ENCODE results near the gene PF4V1.

Gene PF4V1, protein sequence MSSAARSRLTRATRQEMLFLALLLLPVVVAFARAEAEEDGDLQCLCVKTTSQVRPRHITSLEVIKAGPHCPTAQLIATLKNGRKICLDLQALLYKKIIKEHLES
- 0 reads per million in 9 experiments for total RNA-seq

DNA sequence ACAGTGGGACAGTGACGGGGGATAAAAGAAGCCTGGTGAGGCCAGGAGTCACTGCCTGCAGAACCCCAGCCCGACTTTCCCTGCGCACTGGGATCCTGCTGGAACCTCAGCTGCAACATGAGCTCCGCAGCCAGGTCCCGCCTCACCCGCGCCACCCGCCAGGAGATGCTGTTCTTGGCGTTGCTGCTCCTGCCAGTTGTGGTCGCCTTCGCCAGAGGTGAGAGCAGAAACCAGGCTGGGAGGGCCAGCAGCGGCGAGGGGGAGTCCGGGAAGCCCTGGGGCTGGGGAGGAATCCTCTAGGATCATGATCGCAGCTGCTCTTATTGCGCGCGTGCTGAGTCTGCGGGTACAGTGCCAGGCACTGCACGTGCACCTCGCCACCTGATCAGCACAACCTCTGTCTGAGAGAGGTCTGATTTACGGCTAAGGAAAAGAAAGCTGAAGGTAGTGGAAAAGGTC is at the start of gene PF4V1:
PF4V1 (plus strand) TSS at position 51 of the 459 bp plus-strand sequence; CDS start at position 118, 67 bp downstream.
- Mint-ChIP-seq H3K9me3 (no peaks in the 10 kb centered on the region), H3K36me3 (ENCODE audit: insufficient read depth) (peaks cover 3% of the 10 kb centered on the region), H3K27ac (no peak within 1 kb of the TSS), H3K4me1 (ENCODE audit: low read depth in 2 of 2) (no peaks in the 10 kb centered on the region), H3K27me3 (peaks cover 0 to 6% of the 10 kb centered on the region in 2 donors), H3K4me3 (no peak within 1 kb of the TSS)
- DNase-seq (no peak), ATAC-seq (replicated peaks) (no peak)

DNA sequence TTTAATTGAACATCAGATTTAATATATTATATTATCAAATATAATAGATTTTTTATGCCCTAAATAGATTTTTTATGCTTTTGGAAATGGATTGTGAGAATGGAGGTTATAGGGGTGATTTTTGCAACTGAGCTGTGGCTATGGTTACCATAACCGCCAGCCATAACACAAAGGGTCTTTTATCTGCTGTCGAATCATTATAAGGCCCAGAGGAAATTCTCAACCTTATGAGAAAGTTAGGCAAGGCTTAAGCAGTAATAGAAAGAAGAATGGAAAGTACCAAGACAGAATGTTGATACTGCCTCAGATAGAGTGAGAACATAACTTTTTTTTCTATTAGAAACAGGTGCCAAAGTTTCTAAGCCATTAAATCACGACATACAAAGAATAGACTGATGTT is 42.9 kb upstream of the PF4V1 start:
- Mint-ChIP-seq H3K36me3 (ENCODE audit: insufficient read depth) (no peaks in the 10 kb centered on the region), H3K27me3 (no peaks in the 10 kb centered on the region), H3K27ac (no peak overlapping the region), H3K4me1 (ENCODE audit: low read depth in 2 of 2) (no peaks in the 10 kb centered on the region), H3K4me3 (no peak overlapping the region), H3K9me3 (peaks cover 0 to 4% of the 10 kb centered on the region in 2 donors)
- DNase-seq (no peak), ATAC-seq (replicated peaks) (no peak)

DNA sequence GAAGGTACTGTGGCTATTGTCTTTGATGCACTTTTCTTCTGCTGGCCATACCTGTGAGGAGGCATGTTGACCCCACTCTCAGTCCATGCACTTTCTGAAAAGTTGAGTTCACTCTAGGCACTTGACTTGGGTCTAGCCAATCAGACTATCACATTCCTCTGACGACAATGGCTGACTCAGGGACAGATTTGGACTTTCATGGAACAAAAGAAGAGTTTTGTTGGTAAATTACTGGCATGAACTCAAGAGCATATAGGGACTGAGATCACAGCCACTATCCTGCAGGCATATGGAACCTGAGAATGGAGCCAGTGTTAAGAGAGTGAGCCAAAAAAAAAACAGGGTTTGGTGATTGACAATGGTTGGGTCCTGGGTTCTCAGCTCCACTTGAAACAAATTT is 41.3 kb upstream of the PF4V1 start:
- no peaks in the 10 kb centered on the region for H3K4me1 Mint-ChIP-seq (ENCODE audit: low read depth in 2 of 2)
- DNase-seq (no peak), ATAC-seq (replicated peaks) (no peak)
- H3K27ac Mint-ChIP-seq: no peak overlapping the region
- peaks cover 0 to 5% of the 10 kb centered on the region in 2 donors for H3K9me3 Mint-ChIP-seq
- no peak overlapping the region for H3K4me3 Mint-ChIP-seq
- no peaks in the 10 kb centered on the region for H3K27me3 Mint-ChIP-seq
- H3K36me3 Mint-ChIP-seq (ENCODE audit: insufficient read depth): peaks cover 4% of the 10 kb centered on the region

DNA sequence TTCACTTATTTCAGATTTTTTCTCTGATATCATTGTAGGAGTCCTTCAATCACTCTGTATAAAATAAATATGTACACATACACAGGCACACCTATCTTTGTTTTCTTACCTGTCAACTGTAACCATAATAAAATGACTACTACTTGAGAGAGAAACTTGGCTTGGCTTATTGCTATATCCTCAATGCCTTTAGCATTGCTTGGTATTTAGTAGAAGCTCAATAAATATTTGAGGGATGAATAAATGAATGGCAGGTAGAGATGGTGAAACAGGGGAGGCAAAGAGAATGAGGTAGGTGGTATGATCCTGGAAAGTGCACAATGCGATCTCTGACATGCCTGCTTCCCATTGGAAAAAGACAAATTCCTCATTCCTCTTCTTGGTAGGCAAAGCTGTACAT is 38.4 kb upstream of the PF4V1 start:
- no peak for DNase-seq
- no peaks in the 10 kb centered on the region for H3K27me3 Mint-ChIP-seq
- no peak for ATAC-seq (replicated peaks)
- H3K4me3 Mint-ChIP-seq: no peak overlapping the region
- peaks cover 4% of the 10 kb centered on the region for H3K36me3 Mint-ChIP-seq (ENCODE audit: insufficient read depth)
- peaks cover 3 to 7% of the 10 kb centered on the region in 2 donors for H3K9me3 Mint-ChIP-seq
- H3K27ac Mint-ChIP-seq: no peak overlapping the region
- H3K4me1 Mint-ChIP-seq (ENCODE audit: low read depth in 2 of 2): no peaks in the 10 kb centered on the region

DNA sequence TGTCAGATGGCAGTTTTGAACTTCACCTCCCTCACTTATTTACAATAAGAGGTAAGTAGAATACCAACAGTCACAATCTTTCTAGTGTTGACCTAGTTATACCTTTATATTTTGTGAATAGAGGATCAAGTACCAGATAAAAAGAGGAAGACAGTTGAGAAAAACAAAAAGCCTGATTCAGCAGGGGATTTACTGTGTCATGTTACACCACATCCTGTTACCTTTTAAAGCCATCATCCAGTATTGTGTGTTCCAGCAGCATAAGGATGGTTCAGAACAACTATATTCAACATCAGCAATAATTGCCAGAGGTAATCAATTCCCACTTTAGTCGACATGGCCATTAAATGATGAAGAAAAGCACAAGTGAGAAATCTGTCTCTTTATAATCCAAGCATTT is 38.0 kb upstream of the PF4V1 start:
- H3K27me3 Mint-ChIP-seq: no peaks in the 10 kb centered on the region

DNA sequence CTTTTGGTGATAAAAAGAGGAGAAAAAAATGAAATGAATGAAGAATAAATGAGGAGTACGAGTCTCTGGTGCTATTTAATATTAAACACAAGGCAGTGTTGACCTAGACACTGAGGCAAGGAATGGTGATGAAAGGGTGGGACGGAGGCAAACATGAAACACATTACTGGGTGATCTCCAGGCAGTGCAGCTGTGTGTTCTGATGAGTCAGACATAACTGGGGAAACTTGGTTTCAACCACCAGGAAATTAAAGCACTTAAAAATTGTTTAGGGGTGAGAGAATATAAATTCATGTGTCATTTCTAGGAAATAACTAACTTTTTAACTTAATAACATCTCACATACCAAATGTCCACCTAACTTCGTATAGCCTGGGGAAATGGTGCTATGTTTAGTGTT is 36.3 kb upstream of the PF4V1 start:
- Mint-ChIP-seq H3K9me3 (peaks cover 3 to 7% of the 10 kb centered on the region in 2 donors), H3K27ac (no peak overlapping the region), H3K36me3 (ENCODE audit: insufficient read depth) (peaks cover 4% of the 10 kb centered on the region), H3K4me3 (no peak overlapping the region), H3K4me1 (ENCODE audit: low read depth in 2 of 2) (no peaks in the 10 kb centered on the region), H3K27me3 (no peaks in the 10 kb centered on the region)
- no peak for DNase-seq
- ATAC-seq (replicated peaks): no peak

More for the DNA sequence above, 38.0 kb upstream of the PF4V1 start:
- H3K9me3 Mint-ChIP-seq: peaks cover 3 to 7% of the 10 kb centered on the region in 2 donors
- no peak for DNase-seq
- peaks cover 4% of the 10 kb centered on the region for H3K36me3 Mint-ChIP-seq (ENCODE audit: insufficient read depth)
- no peak for ATAC-seq (replicated peaks)
- no peaks in the 10 kb centered on the region for H3K4me1 Mint-ChIP-seq (ENCODE audit: low read depth in 2 of 2)
- H3K4me3 Mint-ChIP-seq: no peak overlapping the region
- no peak overlapping the region for H3K27ac Mint-ChIP-seq

DNA sequence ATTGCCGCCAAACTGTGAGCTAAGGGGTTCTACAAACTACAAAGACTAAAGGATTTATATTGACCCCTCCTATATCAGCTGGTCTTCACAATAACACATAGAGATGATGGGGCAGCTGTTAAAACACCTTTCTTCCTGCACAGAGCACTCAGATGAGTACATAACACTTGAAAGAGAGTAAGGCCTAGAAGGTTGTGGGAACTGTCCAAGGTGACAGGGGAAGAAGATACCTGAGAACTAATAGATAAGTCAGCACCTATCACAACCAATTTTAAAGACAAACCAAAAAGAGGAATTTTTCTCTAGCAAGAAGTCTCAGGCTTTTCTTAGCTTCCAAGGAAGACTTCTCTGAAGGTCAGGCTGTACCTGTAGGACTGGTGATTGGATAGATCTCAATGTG is 35.8 kb upstream of the PF4V1 start:
- Mint-ChIP-seq H3K36me3 (ENCODE audit: insufficient read depth) (peaks cover 4% of the 10 kb centered on the region), H3K4me3 (no peak overlapping the region), H3K4me1 (ENCODE audit: low read depth in 2 of 2) (no peaks in the 10 kb centered on the region), H3K27ac (no peak overlapping the region), H3K27me3 (no peaks in the 10 kb centered on the region), H3K9me3 (peaks cover 3 to 12% of the 10 kb centered on the region in 2 donors)
- ATAC-seq (replicated peaks) (no peak), DNase-seq (no peak)

DNA sequence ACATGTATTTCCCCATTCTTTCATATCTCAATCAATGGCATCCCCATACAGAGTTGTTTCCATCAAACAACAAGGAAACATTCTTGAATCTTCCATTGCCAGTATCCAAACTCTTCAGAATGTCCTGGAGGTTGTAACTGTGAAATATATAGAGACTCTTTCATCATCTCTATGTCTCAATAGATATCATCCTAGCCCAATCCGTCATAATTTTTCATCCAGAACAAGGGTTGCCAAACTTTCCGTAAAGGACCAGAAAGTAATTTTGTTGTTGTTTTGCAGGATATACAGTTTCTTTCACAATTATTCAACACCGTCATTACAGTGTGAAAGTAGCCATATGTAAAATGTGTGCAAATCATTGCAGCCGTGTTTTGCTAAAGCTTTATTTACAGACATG is 31.8 kb upstream of the PF4V1 start:
- Mint-ChIP-seq H3K27ac (no peak overlapping the region), H3K4me1 (ENCODE audit: low read depth in 2 of 2) (no peaks in the 10 kb centered on the region)
- ATAC-seq (replicated peaks): no peak

DNA sequence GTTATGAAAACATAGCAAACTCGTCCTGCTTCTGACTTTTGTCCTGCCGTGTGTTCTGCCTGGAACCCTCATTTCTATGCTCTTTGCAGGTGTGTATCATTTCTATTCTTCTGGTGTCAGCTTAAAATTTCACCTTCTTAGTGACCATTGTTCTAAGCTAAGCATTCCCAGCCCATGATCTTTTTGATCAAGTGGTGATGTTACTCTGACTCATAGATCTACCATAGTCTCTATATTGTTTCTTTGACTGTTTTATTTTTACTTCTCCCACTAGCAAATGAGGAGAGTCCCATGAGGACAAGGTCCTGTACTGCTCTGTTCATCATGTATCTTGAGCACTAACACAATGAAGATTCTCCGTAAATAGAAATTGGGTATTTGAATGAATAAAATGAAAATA is 30.7 kb upstream of the PF4V1 start:
- peaks cover 2 to 18% of the 10 kb centered on the region in 2 donors for H3K9me3 Mint-ChIP-seq
- H3K4me3 Mint-ChIP-seq: no peak overlapping the region
- ATAC-seq (replicated peaks) (no peak), DNase-seq (no peak)
- H3K4me1 Mint-ChIP-seq (ENCODE audit: low read depth in 2 of 2): no peaks in the 10 kb centered on the region
- H3K36me3 Mint-ChIP-seq (ENCODE audit: insufficient read depth): peaks cover 2% of the 10 kb centered on the region
- H3K27ac Mint-ChIP-seq: no peak overlapping the region
- no peaks in the 10 kb centered on the region for H3K27me3 Mint-ChIP-seq

More for the DNA sequence above, 31.8 kb upstream of the PF4V1 start:
- DNase-seq: no peak
- Mint-ChIP-seq H3K9me3 (peaks cover 2 to 18% of the 10 kb centered on the region in 2 donors), H3K4me3 (no peak overlapping the region), H3K36me3 (ENCODE audit: insufficient read depth) (peaks cover 4% of the 10 kb centered on the region), H3K27me3 (no peaks in the 10 kb centered on the region)

DNA sequence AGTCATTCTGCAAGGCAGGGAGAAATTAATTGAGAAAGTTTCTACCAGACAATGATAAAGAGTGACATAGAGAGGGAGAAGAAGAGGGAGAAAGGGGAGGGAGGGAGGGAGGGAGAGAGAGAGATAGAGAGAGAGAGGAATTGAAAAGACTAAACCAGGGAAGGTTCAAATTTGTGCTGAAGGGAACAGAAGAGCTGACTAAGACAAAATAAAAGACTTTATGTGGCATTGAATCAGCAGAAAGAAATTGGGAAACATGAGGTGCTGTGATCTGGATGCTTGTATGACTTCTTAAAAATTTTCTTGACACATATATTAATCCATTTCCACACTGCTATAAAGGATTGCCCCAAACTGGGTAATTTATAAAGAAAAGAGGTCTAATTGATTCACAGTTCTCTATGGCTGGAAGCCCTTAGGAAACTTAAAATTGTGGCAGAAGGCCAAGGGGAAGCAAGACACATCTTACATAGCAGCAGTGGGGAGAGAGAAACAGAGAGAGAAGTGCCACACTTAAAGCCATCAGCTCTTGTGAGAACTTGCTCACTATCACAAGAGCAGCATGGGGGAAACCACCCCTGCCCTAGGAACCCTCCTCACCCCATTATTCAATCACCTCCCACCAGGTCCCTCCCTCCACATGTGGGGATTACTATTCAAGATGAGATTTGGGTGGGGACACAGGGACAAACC is 30.1 kb upstream of the PF4V1 start:
- H3K27me3 Mint-ChIP-seq: no peaks in the 10 kb centered on the region
- no peak overlapping the region for H3K27ac Mint-ChIP-seq
- no peak for DNase-seq
- H3K36me3 Mint-ChIP-seq (ENCODE audit: insufficient read depth): peaks cover 2% of the 10 kb centered on the region
- no peak overlapping the region for H3K4me3 Mint-ChIP-seq
- H3K9me3 Mint-ChIP-seq: peaks cover 5 to 12% of the 10 kb centered on the region in 2 donors
- no peaks in the 10 kb centered on the region for H3K4me1 Mint-ChIP-seq (ENCODE audit: low read depth in 2 of 2)
- ATAC-seq (replicated peaks): no peak

DNA sequence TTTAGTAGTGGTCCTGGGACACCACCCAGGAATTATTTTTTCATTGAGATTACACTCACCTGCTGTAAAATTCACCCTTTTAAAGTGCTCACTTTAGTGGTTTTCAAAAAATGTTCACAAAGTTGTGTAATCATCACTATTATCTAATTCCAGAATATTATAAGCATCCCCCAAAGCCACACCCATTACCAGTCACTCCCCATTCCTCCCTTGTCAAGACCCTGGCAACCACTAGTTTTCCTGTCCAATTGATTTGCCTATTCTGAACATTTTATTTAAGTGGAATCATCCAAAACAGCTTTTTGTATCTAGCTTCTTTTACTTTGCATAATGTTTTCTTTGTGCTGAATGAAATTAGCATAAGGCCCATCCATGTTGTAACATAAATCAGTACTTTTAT is 29.3 kb upstream of the PF4V1 start:
- H3K27ac Mint-ChIP-seq: no peak overlapping the region
- H3K4me3 Mint-ChIP-seq: no peak overlapping the region
- ATAC-seq (replicated peaks) (no peak), DNase-seq (no peak)
- H3K36me3 Mint-ChIP-seq (ENCODE audit: insufficient read depth): peaks cover 2% of the 10 kb centered on the region
- no peaks in the 10 kb centered on the region for H3K4me1 Mint-ChIP-seq (ENCODE audit: low read depth in 2 of 2)
- H3K27me3 Mint-ChIP-seq: no peaks in the 10 kb centered on the region
- peaks cover 5 to 11% of the 10 kb centered on the region in 2 donors for H3K9me3 Mint-ChIP-seq

DNA sequence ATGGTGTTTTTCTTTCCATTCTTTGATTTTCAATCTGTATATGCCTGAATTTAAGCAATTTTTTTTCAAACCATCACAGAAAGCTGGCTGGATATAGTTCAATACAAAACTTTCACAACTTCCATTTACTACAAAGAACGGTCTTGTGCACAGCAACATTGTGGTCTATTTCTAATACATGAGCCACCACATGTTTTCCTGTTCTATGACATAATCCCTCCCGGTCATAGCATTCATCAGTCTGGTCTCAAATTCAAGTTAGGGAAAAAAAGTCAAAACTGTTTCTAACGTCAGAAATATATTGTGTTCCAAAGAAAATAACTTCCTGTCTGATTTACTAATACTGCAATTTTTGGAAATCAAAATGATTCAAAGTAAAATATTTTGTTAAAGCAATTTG is 24.1 kb upstream of the PF4V1 start:
- ATAC-seq (replicated peaks) (no peak), DNase-seq (no peak)
- H3K27ac Mint-ChIP-seq: no peak overlapping the region
- peaks cover 2% of the 10 kb centered on the region for H3K36me3 Mint-ChIP-seq (ENCODE audit: insufficient read depth)
- H3K27me3 Mint-ChIP-seq: no peaks in the 10 kb centered on the region
- H3K9me3 Mint-ChIP-seq: peaks cover 0 to 8% of the 10 kb centered on the region in 2 donors
- no peak overlapping the region for H3K4me3 Mint-ChIP-seq
- H3K4me1 Mint-ChIP-seq (ENCODE audit: low read depth in 2 of 2): no peaks in the 10 kb centered on the region

DNA sequence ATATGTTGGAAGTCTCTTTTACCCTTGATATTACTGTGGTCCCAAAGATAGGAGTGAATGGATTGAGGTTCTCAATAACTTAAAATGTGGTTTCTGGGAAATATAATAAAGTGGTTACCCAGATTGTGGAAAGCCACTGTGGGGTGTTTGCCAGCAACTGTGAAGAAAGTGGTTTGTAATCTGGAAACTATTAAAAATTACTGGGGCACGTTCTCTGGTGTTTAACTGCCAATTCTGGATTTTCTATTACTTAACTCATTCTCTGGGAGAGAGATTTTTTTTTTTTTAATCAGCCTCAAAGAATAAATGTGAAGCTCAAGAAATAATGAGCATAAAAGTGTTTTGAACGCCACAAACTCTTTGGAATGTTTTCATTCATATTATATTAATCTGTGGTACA is 21.5 kb upstream of the PF4V1 start:
- no peak for DNase-seq
- peaks cover 0 to under 1% of the 10 kb centered on the region in 2 donors for H3K27me3 Mint-ChIP-seq
- H3K4me3 Mint-ChIP-seq: no peak overlapping the region
- no peak overlapping the region for H3K27ac Mint-ChIP-seq
- peaks cover 2% of the 10 kb centered on the region for H3K36me3 Mint-ChIP-seq (ENCODE audit: insufficient read depth)
- no peaks in the 10 kb centered on the region for H3K4me1 Mint-ChIP-seq (ENCODE audit: low read depth in 2 of 2)
- ATAC-seq (replicated peaks): no peak
- H3K9me3 Mint-ChIP-seq: peaks cover 0 to 6% of the 10 kb centered on the region in 2 donors

DNA sequence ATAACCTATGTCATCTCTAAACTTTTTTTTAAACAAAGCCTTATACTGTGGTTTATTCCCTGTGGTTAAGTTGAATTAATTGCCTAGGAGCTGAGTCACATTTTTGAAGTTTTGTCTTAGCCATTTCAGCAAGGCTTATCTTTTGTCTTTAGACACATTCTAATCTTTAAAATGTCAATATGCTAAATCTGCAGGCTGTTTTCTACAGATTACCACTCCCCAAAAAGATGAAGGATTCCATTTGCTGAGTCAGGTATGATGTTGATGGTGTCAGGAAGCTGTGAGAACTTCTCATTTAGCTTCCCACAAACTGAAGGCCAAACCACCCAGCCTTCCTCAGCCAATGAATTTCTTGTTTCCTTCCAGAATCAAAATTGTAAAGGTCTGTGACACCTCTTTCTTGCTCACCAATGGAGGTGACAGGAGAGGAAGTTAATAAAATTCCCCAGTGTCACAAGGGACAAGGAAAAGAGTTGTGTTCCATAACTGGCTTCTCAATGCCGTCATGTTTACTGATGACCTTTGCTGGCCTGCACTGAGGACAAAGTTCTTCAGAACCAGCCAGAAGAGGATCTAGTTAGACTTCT is 20.4 kb upstream of the PF4V1 start:
- Mint-ChIP-seq H3K27ac (no peak overlapping the region), H3K36me3 (ENCODE audit: insufficient read depth) (no peaks in the 10 kb centered on the region), H3K9me3 (peaks cover 0 to 6% of the 10 kb centered on the region in 2 donors), H3K4me1 (ENCODE audit: low read depth in 2 of 2) (no peaks in the 10 kb centered on the region), H3K4me3 (no peak overlapping the region), H3K27me3 (peaks cover 4 to 8% of the 10 kb centered on the region in 2 donors)
- ATAC-seq (replicated peaks): no peak
- no peak for DNase-seq
